Astrocyte (in vitro differentiated cells and primary cell): ENCODE data around the gene SLC36A2.

Source experiments
- CTCF ChIP-seq: IDR thresholded peaks from 2 replicates; pipeline ENCODE4 v1.5.1; 2011; ENCODE audit warnings: low read depth, mild to moderate bottlenecking, inconsistent platforms, low read length, moderate library complexity; ENCODE audit not compliant: insufficient read depth
- EZH2 ChIP-seq: IDR thresholded peaks from 2 replicates; pipeline ENCODE4 v1.6.1; 2012; ENCODE audit warnings: mild to moderate bottlenecking, low read length, inconsistent platforms; ENCODE audit not compliant: insufficient read depth

- TF ChIP-seq CTCF, result no peak
- no peak for TF ChIP-seq EZH2
These were observed 50.9 kb downstream of the SLC36A2 start for GRCh38 chr5:151296478-151296830.
